ENCODE measurements around the gene FOXP4.
A peak's percentile ranks its signal among the peaks of the same experiment; 100 is the strongest.
"Not testable (repeated sequence)": the region's sequence is repeated elsewhere in the genome, so short reads cannot be mapped to it uniquely, and the experiment has no call there.

The FOXP4 gene

DNA sequence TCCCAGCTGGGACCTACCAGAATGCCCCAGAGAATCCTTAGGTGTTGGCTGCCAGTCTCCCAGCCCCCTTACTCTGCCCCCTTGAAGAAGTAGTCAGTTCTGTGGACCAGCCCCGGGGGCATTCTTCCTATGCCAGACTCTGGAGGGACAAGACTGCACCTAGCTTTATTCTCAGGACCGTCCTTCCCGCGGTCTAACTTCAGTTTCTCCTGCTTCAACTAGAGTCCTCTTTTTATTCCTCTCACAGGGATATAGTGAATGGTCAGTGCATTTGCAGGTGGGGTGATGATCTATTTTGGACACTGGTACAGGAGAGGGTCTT lies 56.2 kb downstream of the FOXP4 start:
- DNase-seq, result no peak

- DNase-seq, result peak; percentile 73
Observed at GRCh38 chr6:41602864-41603608, 56.9 kb downstream of the FOXP4 start.

GRCh38 chr6:41604006-41604405 lies 57.8 kb downstream of the FOXP4 start:
- DNase-seq, result no peak

- no peak for DNase-seq
Observed at GRCh38 chr6:41605649-41606048, 59.5 kb downstream of the FOXP4 start.

DNA sequence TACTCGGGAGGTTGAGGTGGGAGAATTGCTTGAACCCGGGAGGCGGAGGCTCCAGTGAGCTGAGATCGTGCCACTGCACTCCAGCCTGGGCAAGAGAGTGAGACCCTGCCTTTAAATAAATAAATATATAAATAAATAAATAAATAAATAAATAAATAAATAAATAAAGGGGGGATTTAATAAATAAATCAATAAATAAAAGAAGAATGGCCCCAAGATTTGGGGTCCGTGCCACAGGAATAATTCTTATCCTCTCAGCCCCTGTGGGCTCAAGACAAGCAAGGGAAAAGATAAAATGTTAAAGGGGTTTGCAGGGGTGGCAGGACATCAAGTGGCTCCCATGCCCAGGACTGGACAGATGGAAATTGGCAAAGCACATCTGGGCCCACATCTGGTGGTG lies 60.9 kb downstream of the FOXP4 start:
- no peak for DNase-seq

- no peak for DNase-seq
Observed at GRCh38 chr6:41607736-41608135, 61.6 kb downstream of the FOXP4 start.

- no peak for DNase-seq
Observed at GRCh38 chr6:41608443-41609151, 62.4 kb downstream of the FOXP4 start.

DNA sequence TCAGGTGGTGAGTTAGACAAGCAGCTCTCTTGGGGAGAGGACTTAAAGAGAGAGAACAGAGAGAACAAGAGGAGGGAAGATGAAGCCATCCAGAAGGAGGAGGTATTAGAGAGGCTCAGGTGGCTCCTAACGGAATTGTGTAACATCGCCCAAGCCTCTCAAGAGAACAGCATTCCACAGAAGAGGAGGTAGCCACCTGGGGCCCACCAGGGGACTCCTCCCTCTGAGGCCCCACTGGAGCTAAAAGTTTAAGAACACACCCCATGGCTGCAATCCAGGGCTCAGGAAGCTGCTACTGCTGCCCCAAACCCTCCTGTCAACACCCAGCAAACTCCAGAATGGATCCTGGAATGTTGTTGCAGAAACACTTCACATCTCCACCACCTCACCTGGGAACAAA lies 68.5 kb downstream of the FOXP4 start:
- DNase-seq, result no peak

- DNase-seq, result no peak
Observed at GRCh38 chr6:41615311-41615710, 69.1 kb downstream of the FOXP4 start.

DNA sequence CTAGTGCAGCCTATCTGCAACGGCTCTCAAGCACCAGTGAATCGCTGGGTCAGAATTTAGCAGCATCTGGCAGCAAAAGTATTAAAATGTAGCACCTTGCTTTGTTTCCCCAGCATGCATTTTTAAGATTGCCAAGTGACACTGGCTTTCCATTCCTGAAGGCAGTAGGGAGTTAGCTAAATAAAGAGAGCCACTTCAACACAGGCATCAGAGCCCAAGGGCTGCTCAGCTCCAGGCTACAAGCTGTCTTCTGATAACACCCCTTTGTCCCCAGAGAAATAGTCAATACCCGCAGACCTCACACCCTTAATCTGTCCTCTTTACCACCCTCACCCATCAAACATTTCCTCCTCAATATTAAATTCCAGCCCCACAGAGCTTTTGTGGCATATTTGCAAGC lies 72.4 kb downstream of the FOXP4 start:
- no peak for DNase-seq

DNA sequence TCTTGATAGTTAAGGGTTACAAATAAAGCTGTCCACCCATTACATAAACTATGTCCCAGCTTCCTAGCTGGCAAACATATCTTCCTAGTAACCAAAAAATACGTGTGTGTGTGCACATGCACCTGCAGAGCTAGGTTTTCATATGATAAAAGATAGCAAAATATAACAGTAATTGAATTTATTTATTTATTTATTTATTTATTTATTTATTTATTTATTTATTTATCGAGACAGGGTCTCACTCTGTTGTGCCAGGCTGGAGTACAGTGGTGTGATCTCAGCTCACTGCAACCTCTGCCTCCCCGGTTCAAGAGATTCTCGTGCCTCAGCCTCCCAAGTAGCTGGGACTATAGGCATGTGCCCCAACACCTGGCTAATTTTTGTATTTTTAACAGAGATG lies 73.0 kb downstream of the FOXP4 start:
- not testable (repeated sequence) for DNase-seq

- DNase-seq, result no peak
Observed at GRCh38 chr6:41621367-41621766, 75.2 kb downstream of the FOXP4 start.

- no peak for DNase-seq
Observed at GRCh38 chr6:41621802-41622201, 75.6 kb downstream of the FOXP4 start.

- DNase-seq, result no peak
Observed at GRCh38 chr6:41622206-41622988, 76.2 kb downstream of the FOXP4 start.

GRCh38 chr6:41623330-41623729 lies 77.1 kb downstream of the FOXP4 start:
- DNase-seq, result no peak

GRCh38 chr6:41624621-41625380 lies 78.6 kb downstream of the FOXP4 start:
- DNase-seq, result no peak

GRCh38 chr6:41625442-41625841 lies 79.3 kb downstream of the FOXP4 start:
- DNase-seq, result no peak

DNA sequence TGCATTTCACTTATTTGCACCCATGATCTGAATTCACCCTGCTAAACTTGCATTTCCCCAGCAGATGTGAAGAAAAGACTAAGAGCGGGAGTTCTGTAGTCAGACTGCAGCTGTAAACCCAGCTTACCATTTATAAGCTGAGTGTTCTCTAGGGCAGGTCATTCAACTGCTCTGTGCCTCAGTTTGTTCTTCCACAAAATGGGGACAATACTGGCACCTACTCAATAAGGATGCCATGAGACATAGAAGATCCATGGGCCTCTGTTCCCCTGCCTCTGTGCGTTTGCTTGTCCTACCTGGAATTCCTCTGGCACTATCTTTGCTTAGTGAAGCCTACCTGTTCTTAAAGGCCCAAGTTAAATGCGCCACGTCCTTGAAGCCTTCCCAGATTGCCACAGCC lies 79.8 kb downstream of the FOXP4 start:
- DNase-seq, result no peak

DNA sequence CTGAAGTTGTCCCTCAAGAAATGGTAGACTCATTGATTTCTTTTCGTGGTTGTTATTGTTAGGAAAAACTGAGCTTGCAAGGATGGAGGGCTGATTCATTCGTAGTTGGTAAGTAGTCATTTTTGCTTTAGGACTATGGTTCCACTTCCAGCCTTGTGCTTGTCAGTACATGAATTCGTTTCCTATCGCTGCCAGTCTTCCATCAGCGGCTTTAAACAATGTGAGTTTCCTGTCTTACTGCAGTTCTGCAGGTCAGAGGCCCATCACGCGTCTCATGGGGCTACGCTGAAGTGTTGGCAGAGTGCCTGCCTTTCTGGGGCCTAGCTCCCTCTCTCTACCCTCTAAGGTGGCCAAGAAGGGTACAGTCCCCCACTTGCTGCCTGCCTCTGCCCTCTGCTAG lies 80.7 kb downstream of the FOXP4 start:
- DNase-seq, result no peak

GRCh38 chr6:41629128-41629527 lies 82.9 kb downstream of the FOXP4 start:
- DNase-seq, result no peak

- no peak for DNase-seq
Observed at GRCh38 chr6:41630069-41630468, 83.9 kb downstream of the FOXP4 start.

DNA sequence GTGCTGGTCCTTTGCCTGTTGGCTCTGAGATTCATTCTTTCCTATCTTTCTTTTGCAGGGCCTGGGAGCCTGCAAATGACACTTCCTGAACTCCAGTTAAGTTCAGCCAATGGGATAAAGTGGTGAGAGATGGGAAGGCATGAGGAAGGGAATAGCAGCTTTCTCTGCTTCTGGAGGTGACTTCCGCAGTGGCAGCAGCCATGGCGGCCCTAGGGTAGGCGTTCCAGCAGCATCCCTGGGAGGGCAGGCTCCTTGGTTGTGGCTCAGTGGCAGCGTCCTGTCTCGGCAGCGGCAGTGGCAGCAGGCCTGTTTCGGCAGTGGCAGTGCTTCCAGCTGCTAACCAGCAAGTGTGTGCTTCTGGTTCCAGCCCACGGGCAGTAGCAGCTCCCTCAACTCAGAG lies 84.8 kb downstream of the FOXP4 start:
- no peak for DNase-seq

DNA sequence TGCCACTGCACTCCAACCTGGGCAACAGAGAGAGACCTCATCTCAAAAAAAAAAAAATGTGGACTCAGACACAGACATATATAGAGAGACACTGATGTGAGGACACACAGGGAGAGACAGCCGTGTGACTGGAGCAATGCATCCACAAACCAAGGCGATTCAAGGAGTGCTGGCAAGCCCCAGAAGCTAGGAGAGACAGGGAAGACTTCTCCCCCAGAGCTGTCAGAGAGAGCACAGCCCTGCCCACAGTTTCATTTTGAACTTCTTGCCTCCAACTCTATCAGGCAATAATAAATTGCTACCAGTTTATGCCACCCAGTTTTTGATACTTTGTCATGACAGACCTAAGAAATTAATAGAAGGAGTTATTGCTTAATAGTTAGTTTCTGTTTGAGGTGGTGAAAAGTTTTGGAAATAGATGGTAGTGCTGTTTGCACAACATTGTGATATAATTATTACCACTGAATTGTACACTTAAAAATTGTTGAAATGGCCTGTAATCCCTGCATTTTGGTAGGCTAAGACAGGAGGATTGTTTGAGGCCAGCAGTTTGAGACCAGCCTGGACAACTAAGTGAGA lies 87.0 kb downstream of the FOXP4 start:
- no peak for DNase-seq

Measured in CD4-positive, alpha-beta T cell treated with Interferon gamma for 1 hour (primary cell).